GM13977 (cell line): ENCODE results near the gene WASF3.

Source experiments
- DNase-seq: peaks from one replicate; pipeline ENCODE4 v3.0.0; 2012; ENCODE audit warnings: low spot score
- in situ Hi-C: fragments of 300-500 bp; cut with MboI; formaldehyde crosslinking; loops from one replicate; pipeline ENCODE4 v1.12.0; 2022; ENCODE audit warnings: low sequenced_read_pairs, low pct_unique_long_range_greater_than_20kb, mixed read lengths, inconsistent platforms; ENCODE audit not compliant: unreplicated experiment
- TF ChIP-seq, protein P1 (sequence below): IDR thresholded peaks from 2 replicates; pipeline ENCODE4 v1.5.1; 2012; ENCODE audit warnings: mild to moderate bottlenecking, control low read depth; ENCODE audit not compliant: insufficient read depth; ENCODE audit errors: extremely low read depth, missing control alignments

Gene WASF3

DNA sequence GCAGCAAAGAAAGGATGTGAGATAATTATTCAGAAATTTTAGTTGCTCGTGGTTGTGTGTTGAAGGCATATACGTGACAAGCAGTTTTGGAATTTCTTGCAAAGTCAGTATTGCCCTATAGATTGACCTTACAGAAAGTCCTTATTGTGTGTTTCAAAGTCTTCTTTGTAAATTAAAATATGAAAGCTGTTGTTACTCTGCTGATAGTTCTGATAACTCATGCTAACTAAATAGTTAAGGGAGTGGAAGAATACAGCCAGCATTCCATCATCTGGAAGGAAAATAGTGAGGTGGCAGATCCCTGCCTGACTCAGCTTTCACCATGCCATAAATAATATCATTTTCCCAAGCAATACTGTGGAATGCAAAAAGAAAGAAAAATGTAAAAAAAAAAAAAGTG lies 27.2 kb downstream of the WASF3 start:
- in situ Hi-C loops: no loop called here
- no peak for DNase-seq

GRCh38 chr13:26585136-26585535 lies 27.7 kb downstream of the WASF3 start:
- DNase-seq: no peak
- in situ Hi-C loops: no loop called here
- TF ChIP-seq, protein P1, sequence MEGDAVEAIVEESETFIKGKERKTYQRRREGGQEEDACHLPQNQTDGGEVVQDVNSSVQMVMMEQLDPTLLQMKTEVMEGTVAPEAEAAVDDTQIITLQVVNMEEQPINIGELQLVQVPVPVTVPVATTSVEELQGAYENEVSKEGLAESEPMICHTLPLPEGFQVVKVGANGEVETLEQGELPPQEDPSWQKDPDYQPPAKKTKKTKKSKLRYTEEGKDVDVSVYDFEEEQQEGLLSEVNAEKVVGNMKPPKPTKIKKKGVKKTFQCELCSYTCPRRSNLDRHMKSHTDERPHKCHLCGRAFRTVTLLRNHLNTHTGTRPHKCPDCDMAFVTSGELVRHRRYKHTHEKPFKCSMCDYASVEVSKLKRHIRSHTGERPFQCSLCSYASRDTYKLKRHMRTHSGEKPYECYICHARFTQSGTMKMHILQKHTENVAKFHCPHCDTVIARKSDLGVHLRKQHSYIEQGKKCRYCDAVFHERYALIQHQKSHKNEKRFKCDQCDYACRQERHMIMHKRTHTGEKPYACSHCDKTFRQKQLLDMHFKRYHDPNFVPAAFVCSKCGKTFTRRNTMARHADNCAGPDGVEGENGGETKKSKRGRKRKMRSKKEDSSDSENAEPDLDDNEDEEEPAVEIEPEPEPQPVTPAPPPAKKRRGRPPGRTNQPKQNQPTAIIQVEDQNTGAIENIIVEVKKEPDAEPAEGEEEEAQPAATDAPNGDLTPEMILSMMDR: no peak

More for the DNA sequence above, 27.2 kb downstream of the WASF3 start:
- TF ChIP-seq, protein P1: no peak

GRCh38 chr13:26587251-26587650 lies 29.8 kb downstream of the WASF3 start:
- DNase-seq: no peak
- TF ChIP-seq, protein P1: no peak
- in situ Hi-C loops: no loop called here

DNA sequence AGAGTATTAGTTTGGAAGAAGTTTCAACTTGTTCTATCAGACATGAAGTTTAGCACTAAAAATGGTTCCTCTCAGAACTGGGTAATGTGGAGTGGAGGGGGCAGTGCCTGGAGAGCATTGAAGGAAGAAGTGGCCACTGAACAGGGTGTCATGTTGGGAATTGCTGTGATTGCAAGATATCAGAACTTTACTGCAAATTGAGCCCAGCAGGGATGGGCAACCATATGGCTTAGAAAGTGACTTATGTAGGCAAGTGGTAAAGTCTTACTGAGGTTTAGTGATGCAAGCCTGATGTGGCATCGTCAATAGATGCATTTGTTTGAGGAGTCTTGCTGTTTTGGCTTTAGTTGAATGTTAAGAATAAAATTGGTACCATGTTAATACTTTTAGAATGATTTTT lies 31.7 kb downstream of the WASF3 start:
- no peak for DNase-seq
- TF ChIP-seq, protein P1: no peak
- in situ Hi-C loops: no loop called here

GRCh38 chr13:26589754-26590153 lies 32.3 kb downstream of the WASF3 start:
- TF ChIP-seq, protein P1: no peak
- in situ Hi-C loops: no loop called here
- DNase-seq: no peak

DNA sequence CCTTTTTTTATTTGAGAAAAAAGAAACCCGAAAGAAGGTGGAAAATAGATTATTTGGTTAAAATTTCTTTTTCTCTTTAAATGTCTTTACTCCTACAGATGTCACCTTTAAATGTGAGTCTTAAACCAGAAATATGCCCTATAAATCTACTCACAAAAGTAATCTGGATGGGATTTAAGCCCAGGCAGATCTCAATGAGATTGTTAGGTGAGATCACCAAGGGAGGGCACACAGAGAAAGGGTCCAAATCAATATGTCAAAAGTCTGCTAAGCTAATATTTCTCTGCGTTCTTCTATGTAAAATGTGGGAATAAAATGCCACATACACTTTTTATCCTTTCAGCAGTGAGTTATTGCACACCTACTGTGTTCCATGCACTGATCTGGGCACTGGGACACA lies 32.9 kb downstream of the WASF3 start:
- in situ Hi-C loops: no loop called here
- TF ChIP-seq, protein P1: no peak
- no peak for DNase-seq

DNA sequence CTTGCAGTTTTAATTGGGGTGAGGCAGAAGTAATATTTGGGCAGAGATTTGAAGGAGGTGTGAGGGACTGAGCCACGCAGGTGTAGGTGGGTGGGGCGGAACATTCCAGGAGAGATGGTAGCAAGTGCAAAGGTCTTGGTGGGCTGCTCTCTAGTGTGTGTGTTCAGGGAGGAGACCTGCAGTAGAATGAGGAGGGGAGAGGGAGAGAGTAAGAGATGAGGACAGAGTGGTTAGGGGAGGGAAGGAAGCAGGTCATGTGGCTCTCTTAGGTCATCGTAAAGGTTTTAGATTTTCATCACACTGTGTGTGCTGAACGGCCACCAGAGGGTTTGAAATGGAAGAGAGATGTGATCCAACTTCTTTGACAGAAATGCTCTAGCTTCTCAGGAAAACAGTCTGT lies 33.5 kb downstream of the WASF3 start:
- DNase-seq: no peak
- in situ Hi-C loops: no loop called here
- TF ChIP-seq, protein P1: no peak
